GM10266 (cell line): ENCODE results near the gene PIGW.
A peak's percentile ranks its signal among the peaks of the same experiment; 100 is the strongest.

ENCODE experiments used
- DNase-seq: peaks from one replicate; pipeline ENCODE4 v3.0.0; 2012; ENCODE audit errors: extremely low spot score
- TF ChIP-seq, protein P1 (sequence below): IDR thresholded peaks from 2 replicates; pipeline ENCODE4 v1.5.1; 2012; ENCODE audit warnings: mild to moderate bottlenecking, low read depth; ENCODE audit not compliant: control insufficient read depth, insufficient read depth; ENCODE audit errors: missing control alignments

PIGW gene

DNA sequence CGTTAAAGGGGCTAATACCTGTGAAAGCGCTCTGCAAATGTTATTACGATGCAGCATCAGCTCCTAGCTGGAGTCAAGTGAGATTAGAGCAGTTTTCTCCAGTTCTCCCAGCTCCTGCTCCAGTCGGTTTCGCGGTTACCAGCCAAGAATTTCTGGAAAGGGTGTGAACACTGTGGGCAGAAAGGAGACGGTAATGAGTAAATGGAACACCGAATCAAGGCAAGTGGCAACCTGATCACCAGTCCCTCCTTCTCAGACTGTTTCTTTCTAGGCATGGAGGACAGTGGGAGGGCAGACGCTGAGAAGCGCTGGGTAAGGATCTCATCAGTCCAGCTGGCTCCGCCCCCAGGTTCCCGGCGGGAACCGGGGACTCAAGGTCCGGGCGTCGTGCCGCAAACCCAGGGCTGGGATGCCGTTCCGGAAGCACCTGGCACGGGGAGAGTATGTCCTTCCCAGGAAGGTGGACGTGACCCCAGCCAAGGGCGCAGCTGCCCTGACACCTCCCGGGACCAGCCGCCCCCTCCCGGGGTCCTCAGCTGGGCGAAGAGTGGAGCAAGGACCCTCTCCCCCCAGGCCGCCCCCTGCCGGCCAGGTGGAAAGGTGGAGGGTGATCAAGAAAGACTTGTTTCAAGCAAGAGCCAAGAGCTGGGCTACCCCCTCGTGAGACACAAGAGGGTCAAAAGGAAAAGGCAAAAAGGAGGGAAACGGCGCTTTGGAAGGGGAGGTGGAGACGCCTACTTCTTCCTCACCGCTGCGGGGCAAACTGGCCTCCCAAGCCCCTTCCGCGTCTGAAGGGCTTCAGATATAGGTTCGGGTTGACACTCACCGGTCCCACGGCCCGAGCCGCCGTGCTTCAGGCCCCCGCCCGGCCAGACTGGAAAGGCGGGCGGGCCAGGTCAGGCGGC is 600 bp upstream of the PIGW start:
- peak; percentile 57 for DNase-seq
- TF ChIP-seq, protein P1, sequence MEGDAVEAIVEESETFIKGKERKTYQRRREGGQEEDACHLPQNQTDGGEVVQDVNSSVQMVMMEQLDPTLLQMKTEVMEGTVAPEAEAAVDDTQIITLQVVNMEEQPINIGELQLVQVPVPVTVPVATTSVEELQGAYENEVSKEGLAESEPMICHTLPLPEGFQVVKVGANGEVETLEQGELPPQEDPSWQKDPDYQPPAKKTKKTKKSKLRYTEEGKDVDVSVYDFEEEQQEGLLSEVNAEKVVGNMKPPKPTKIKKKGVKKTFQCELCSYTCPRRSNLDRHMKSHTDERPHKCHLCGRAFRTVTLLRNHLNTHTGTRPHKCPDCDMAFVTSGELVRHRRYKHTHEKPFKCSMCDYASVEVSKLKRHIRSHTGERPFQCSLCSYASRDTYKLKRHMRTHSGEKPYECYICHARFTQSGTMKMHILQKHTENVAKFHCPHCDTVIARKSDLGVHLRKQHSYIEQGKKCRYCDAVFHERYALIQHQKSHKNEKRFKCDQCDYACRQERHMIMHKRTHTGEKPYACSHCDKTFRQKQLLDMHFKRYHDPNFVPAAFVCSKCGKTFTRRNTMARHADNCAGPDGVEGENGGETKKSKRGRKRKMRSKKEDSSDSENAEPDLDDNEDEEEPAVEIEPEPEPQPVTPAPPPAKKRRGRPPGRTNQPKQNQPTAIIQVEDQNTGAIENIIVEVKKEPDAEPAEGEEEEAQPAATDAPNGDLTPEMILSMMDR: peak; percentile 73

DNA sequence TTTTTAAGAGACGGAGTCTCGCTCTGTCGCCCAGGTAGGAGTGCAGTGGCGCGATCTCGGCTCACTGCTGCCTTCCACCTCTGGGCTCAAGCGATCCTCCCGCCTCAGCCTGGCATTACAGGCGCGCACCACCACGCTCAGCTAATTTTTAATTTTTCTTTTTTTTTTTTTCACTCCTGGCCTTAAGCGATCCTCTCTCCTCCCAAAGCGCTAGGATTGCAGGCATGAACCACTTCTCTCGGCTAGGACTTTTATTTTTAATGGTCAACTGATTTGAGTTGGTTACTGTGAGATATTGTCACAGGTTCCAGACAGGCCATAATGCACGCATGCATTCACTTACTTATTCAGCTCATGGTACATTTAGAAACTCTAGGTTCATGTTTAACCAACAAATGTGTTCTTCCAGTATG is 888 bp downstream of the PIGW start:
- no peak for DNase-seq
- TF ChIP-seq, protein P1: no peak

DNA sequence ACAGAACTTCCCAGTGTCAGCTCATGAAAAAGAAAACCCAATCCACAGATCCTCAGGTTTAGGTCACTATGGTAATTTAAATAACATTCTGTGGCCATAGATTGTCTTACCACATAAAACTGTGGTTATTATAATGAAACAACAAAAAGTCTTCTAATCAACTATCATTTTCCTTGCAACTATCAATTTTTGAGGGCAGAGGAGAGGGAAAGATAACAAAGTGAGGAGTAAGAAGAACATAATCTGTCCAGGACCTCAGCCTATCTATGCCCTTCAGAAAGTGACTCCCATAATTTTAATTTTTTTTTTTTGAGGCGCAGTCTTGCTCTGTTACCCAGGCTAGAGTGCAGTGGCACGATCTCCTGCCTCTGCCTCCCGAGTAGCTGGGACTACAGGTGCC is 5.9 kb downstream of the PIGW start:
- TF ChIP-seq, protein P1: no peak
- no peak for DNase-seq

DNA sequence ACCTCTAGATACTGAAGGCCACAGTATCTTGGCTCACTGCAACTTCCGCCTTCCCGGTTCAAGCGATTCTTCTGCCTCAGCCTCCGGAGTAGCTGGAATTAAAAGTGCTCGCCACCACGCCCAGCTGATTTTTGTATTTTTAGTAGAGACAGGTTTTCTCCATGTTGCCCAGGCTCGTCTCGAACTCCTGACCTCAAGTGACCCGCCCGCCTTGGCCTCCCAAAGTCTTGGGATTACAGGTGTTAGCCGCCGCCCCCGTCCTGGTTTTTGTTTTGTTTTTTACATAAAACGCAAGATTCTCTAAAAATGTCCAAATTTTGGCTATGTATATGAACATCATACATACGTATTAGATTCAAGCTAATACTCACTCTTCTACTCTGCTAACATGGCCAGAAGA is 8.0 kb downstream of the PIGW start:
- TF ChIP-seq, protein P1: no peak
- no peak for DNase-seq

DNA sequence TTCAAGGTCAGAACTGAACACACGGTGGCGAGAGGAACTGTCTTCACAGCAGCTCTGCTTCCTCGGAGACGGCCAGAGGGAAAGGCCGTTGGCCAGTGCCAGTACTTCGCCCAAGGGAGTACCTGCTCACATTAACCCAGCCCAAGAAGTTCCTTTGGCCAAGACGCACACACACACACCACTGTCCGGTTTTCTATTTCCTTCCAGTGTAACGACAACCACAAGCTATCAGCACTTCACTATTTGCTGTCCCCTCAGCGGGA is 9.2 kb downstream of the PIGW start:
- TF ChIP-seq, protein P1: peak; percentile 34
- DNase-seq: peak; percentile 42

DNA sequence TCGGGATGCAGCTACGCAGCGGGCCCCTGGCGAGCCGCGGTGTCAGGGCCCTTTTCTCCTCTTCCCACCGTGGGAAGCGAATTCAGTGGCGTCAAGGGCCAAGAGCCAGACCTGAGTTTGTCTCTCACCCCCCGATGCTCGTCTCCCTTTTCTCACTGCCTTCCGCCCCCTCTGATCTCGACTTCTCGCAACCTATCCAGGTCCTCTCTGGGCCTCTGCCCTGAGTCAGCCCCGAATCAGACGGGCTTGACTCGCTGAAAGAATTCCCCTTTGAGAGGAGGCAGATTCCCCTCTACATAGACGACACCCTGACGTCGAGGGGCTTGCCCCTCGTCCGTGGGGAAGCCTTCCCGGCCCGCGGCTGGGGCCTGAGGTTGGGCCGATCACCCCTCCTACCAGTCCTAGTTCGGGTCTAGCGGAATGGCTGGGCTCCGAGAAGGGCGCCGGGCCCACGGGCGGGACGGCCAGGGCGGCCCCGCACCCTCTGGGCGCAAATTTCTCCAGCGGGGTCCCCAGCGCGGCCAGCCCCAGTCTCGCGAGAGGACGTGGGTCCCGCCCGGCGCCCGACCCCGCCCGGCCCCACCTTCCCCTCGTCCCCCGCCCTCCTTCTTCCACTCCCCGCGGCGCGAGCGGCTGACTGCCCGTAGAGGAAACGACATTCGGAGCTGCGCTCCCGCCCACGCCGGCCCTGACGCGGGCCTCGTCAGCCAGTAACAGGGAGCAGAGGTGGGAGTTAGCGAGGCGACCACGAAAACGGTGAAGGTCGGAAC is 9.7 kb downstream of the PIGW start, which contains the start of gene GGNBP2:
Gene GGNBP2, plus strand, starts transcription at position 613 of the 770 bp plus-strand sequence. CDS start 806 bp downstream, outside the sequence.
- TF ChIP-seq, protein P1: no peak
- peak; percentile 96 for DNase-seq

DNA sequence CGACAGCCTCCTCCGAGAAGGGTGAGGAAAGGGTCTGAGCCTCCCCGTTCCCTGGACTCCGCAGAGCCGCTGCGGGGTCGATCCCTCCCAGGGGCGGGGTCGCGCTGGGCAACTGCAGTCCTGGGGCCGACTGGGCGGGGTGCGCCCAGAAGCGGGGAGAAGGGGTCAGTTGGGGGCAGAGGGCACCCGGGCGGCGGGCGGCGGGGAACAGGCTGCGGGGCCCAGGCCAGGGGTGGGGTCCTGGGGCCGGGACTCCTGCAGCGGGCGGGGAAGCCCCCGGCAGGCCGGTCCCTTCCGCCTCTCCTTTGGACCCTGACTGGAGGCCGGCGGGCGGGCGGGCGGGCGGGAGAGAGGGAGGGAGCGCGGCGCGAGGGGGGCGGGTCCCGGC is 10.3 kb downstream of the PIGW start:
- TF ChIP-seq, protein P1: no peak

More for the DNA sequence above, 10.3 kb downstream of the PIGW start:
- no peak for DNase-seq
